ENCODE measurements around the gene PKMYT1. TPM values are rescaled to one million over a fixed set of nuclear protein-coding genes. Genes with fewer than 3 reads are reported as not detected.
A peak's percentile ranks its signal among the peaks of the same experiment; 100 is the strongest.

Gene PKMYT1
- total and polyA plus RNA-seq, 2 experiments from 2014 or later = 90.9 to 100 TPM

DNA sequence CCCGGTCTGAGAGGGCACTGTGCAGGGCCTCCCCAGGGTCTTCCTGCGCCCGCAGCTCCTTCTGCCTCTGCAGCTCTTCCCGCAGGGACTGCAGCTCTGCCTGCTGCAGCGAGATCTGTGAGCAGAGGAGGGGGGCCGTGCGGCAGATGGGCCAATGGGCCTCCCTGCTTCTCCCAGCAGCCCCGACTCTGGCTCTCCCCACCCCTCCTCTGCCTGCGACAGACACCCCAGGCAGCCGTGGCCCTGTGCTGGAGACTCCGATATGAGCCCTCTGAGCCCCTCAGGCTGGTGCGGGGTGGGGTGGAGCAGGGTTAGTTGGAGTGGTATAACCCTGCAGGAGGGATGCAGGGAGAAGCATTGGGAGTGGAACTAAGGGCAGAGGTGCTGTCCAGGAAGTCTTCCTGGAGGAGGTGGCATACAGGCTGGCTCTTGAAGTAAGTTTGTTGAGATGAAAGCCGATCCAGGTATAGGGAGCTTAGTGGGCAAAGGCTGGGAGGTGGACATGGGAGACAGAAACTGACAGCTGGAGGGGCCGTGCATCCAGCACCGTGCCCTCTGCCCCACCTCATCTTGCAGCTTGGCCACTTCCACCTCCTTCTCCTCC lies 48.6 kb upstream of the PKMYT1 start (continued):
- TF ChIP-seq, protein P1, sequence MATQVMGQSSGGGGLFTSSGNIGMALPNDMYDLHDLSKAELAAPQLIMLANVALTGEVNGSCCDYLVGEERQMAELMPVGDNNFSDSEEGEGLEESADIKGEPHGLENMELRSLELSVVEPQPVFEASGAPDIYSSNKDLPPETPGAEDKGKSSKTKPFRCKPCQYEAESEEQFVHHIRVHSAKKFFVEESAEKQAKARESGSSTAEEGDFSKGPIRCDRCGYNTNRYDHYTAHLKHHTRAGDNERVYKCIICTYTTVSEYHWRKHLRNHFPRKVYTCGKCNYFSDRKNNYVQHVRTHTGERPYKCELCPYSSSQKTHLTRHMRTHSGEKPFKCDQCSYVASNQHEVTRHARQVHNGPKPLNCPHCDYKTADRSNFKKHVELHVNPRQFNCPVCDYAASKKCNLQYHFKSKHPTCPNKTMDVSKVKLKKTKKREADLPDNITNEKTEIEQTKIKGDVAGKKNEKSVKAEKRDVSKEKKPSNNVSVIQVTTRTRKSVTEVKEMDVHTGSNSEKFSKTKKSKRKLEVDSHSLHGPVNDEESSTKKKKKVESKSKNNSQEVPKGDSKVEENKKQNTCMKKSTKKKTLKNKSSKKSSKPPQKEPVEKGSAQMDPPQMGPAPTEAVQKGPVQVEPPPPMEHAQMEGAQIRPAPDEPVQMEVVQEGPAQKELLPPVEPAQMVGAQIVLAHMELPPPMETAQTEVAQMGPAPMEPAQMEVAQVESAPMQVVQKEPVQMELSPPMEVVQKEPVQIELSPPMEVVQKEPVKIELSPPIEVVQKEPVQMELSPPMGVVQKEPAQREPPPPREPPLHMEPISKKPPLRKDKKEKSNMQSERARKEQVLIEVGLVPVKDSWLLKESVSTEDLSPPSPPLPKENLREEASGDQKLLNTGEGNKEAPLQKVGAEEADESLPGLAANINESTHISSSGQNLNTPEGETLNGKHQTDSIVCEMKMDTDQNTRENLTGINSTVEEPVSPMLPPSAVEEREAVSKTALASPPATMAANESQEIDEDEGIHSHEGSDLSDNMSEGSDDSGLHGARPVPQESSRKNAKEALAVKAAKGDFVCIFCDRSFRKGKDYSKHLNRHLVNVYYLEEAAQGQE (IDR thresholded peaks at IDR 0.05; ENCODE audit: unreplicated experiment) = no peak
- TF ChIP-seq, protein P2, sequence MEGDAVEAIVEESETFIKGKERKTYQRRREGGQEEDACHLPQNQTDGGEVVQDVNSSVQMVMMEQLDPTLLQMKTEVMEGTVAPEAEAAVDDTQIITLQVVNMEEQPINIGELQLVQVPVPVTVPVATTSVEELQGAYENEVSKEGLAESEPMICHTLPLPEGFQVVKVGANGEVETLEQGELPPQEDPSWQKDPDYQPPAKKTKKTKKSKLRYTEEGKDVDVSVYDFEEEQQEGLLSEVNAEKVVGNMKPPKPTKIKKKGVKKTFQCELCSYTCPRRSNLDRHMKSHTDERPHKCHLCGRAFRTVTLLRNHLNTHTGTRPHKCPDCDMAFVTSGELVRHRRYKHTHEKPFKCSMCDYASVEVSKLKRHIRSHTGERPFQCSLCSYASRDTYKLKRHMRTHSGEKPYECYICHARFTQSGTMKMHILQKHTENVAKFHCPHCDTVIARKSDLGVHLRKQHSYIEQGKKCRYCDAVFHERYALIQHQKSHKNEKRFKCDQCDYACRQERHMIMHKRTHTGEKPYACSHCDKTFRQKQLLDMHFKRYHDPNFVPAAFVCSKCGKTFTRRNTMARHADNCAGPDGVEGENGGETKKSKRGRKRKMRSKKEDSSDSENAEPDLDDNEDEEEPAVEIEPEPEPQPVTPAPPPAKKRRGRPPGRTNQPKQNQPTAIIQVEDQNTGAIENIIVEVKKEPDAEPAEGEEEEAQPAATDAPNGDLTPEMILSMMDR (conservative IDR thresholded peaks at IDR 0.05; ENCODE audit: low read depth in 2 of 2) = no peak
- TF ChIP-seq NANOG (IDR thresholded peaks at IDR 0.05; ENCODE audit: borderline replicate concordance) = no peak
- no peak for TF ChIP-seq ZNF331 (CRISPR knock-in tag; IDR thresholded peaks at IDR 0.05; ENCODE audit: low read depth)

DNA sequence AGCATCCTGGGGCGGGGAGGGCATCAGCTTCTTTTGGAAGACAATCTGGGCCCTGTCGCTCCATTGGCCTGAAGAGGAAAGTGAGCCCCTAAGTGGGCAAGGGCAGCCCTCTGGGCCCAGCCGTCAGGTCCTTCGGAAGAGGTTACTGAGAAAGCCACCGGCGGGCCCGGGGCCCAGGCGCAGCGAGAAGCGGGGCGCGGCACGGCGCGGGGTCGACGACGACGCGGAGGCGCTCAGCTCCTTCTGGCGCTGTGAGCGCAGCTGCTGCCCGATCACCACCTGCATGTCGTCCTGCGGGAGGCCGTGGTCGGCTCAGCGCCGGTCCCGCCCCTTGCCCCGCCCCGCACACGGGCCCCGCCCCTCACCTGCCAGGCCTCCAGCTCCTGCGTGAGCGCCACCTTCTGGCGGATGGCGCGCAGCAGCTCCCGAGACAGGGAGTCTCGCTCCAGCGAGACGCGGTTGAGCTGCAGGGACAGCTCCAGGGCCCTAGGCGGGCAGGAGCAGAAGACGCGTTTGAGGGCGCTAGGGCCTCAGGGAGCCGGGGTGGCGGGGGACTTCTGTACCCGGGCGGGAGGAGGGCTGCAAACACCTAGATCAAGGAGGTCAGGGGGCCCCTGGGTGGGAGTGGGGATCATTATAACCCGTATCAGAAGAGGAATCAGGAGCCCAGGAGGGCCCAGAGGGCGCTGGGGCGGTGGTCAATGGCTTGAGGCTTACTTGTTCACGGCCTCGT lies 47.9 kb upstream of the PKMYT1 start:
- peaks cover 16% of the 10 kb centered on the region for H3K27me3 ChIP-seq (ENCODE audit: insufficient read depth)
- H3K4me3 Mint-ChIP-seq = peak overlapping the region; percentile 34; the same call in 2 of the 3 replicates
- peaks cover 21% of the 10 kb centered on the region for H4K20me1 ChIP-seq (replicated peaks; ENCODE audit: insufficient read depth)
- H3K9me3 Mint-ChIP-seq = no peaks in the 10 kb centered on the region; the same call in 1 of the 3 replicates
- H3K4me2 ChIP-seq = peak overlapping the region; percentile 77
- DNase-seq (ENCODE audit: low spot score) (peak; percentile 92), ATAC-seq (peak; percentile 54)
- H3K27me3 Mint-ChIP-seq (ENCODE audit: insufficient read depth, low read depth, poor library complexity) = peaks cover 33% of the 10 kb centered on the region
- no peak overlapping the region for H2AFZ ChIP-seq
- H3K36me3 ChIP-seq (ENCODE audit: insufficient read depth) = no peaks in the 10 kb centered on the region
- peaks cover 48% of the 10 kb centered on the region for H3F3A ChIP-seq (replicated peaks; ENCODE audit: low read depth)
- H3K4me1 ChIP-seq (ENCODE audit: insufficient read depth) = peaks cover 27% of the 10 kb centered on the region
- no peaks in the 10 kb centered on the region; the same call in 1 of the 2 replicates for H3K79me2 ChIP-seq (replicated peaks; ENCODE audit: insufficient read depth)
- peak overlapping the region; percentile 51 for H3K4me3 ChIP-seq
- H3K27ac ChIP-seq (ENCODE audit: low read depth) = peak overlapping the region; percentile 84; the same call in 1 of the 2 replicates
- no peak overlapping the region for H3K27ac Mint-ChIP-seq
- peaks cover 29% of the 10 kb centered on the region for H3K4me1 Mint-ChIP-seq
- H3K36me3 Mint-ChIP-seq (ENCODE audit: low read depth) = peaks cover 46% of the 10 kb centered on the region
- no peaks in the 10 kb centered on the region for H3K9me2 ChIP-seq (ENCODE audit: insufficient read depth)
- TF ChIP-seq STAT1 (IDR thresholded peaks at IDR 0.05; ENCODE audit: unreplicated experiment) (no peak), POLR2AphosphoS5 (IDR thresholded peaks at IDR 0.05; ENCODE audit: low read depth) (peak; percentile 82), EZH2 (IDR thresholded peaks at IDR 0.05; ENCODE audit: low read depth, unreplicated experiment) (no peak), EZH2phosphoT487 (IDR thresholded peaks at IDR 0.05; ENCODE audit: unreplicated experiment) (no peak), JUNB (IDR thresholded peaks at IDR 0.05; ENCODE audit: unreplicated experiment) (no peak)
- TF ChIP-seq, protein P3, sequence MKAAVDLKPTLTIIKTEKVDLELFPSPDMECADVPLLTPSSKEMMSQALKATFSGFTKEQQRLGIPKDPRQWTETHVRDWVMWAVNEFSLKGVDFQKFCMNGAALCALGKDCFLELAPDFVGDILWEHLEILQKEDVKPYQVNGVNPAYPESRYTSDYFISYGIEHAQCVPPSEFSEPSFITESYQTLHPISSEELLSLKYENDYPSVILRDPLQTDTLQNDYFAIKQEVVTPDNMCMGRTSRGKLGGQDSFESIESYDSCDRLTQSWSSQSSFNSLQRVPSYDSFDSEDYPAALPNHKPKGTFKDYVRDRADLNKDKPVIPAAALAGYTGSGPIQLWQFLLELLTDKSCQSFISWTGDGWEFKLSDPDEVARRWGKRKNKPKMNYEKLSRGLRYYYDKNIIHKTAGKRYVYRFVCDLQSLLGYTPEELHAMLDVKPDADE (IDR thresholded peaks at IDR 0.05) = no peak
- TF ChIP-seq, protein P1 (IDR thresholded peaks at IDR 0.05; ENCODE audit: unreplicated experiment) = no peak
- TF ChIP-seq, protein P2 (conservative IDR thresholded peaks at IDR 0.05; ENCODE audit: low read depth in 2 of 2) = peak; percentile 55 to 95

Data from GM23338 (cell line).